ENCODE results near the gene FBXO21.
"Not testable (repeated sequence)": the region's sequence is repeated elsewhere in the genome, so short reads cannot be mapped to it uniquely, and the experiment has no call there.

Gene FBXO21

GRCh38 chr12:117207675-117208074, 17.4 kb upstream of the FBXO21 start:
- in situ Hi-C loops (cut with HindIII; ENCODE audit: low sequenced_read_pairs): no loop called here

DNA sequence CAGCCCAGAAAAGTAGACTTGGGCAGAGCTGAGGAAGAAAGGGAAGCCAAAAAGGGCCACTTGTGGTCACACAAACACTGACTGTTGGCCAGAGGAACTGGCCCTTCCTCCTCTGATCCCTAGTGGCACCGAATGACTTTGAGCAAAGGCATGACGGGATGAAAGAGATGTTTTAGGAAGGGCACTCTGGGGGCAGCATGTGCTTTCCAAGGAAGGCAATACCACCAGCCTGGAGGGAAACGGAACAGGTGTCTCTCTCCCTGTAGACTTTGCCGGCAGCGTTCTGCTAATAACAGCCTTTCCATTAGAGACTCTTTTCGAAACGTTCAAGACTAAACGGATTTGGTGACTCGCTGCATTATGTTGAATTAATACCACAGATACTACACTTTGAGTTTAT, 12.3 kb upstream of the FBXO21 start:
- in situ Hi-C loops (cut with HindIII; ENCODE audit: low sequenced_read_pairs): no loop called here

DNA sequence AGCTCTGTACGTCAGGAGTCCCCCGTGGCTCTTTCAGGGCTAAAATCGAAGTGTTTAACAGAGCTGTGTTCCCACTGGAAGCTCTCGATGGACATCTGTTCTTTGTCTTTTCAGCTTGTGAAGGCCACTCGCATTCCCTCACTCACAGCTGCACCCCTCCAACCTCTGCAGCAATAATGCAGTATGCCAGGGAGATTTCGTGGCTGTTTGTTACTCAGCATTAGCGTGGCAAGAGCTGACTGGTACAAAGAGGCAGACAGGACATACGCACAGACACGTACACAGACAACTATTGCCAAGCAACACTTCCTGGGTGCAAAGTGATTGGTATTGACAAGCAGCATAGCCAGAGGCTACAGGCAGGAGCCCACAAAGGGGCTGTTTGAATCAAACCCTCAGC, 11.8 kb upstream of the FBXO21 start:
- in situ Hi-C loops (cut with HindIII; ENCODE audit: low sequenced_read_pairs): no loop called here

- in situ Hi-C loops (cut with HindIII; ENCODE audit: low sequenced_read_pairs): not testable (repeated sequence)
Observed at GRCh38 chr12:117199956-117200744, 9.9 kb upstream of the FBXO21 start.

- in situ Hi-C loops (cut with HindIII; ENCODE audit: low sequenced_read_pairs): not testable (repeated sequence)
Observed at GRCh38 chr12:117196334-117196733, 6.1 kb upstream of the FBXO21 start.

- in situ Hi-C loops (cut with HindIII; ENCODE audit: low sequenced_read_pairs): not testable (repeated sequence)
Observed at GRCh38 chr12:117195027-117195426, 4.8 kb upstream of the FBXO21 start.

DNA sequence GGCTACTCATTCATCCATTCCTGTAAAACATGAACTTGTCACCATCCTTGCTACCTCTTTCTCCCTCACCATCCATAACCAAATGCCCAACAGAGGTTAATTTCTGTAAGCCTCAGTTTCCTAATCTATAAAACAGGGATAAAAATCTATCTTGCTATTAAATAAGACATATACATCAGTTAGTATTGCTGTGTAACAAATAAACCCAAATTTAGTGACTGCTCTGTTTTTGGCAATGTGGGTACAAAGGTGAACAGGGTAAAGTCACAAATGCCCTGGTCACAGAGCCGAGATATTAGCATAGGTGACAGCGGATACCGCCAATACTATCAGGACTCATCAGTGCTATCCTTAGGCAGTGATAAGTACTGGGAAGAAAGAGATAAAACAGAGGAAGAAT, 3.6 kb upstream of the FBXO21 start:
- in situ Hi-C loops (cut with HindIII; ENCODE audit: low sequenced_read_pairs): no loop called here

GRCh38 chr12:117192581-117192980, 2.3 kb upstream of the FBXO21 start:
- in situ Hi-C loops (cut with HindIII; ENCODE audit: low sequenced_read_pairs): not testable (repeated sequence)

DNA sequence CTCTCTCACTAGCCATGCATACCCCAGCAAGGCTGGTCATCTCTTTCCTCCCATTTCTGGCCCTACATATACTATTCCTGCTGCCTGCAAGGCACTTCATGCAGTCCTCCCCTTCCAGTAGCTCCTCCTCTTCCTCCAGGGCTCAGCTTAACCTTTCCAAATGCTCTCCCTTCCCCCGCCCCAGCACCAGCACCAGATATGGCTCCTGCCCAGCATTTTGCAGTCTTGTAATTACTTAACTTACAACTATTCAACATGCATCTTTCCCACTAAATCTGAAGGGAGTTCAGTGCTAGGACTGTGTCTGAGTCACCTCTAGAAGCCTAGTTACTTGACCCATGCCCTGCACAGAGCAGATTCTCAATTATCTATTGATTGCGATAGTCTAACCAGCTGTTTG, 1.8 kb upstream of the FBXO21 start:
- in situ Hi-C loops (cut with HindIII; ENCODE audit: low sequenced_read_pairs): no loop called here

DNA sequence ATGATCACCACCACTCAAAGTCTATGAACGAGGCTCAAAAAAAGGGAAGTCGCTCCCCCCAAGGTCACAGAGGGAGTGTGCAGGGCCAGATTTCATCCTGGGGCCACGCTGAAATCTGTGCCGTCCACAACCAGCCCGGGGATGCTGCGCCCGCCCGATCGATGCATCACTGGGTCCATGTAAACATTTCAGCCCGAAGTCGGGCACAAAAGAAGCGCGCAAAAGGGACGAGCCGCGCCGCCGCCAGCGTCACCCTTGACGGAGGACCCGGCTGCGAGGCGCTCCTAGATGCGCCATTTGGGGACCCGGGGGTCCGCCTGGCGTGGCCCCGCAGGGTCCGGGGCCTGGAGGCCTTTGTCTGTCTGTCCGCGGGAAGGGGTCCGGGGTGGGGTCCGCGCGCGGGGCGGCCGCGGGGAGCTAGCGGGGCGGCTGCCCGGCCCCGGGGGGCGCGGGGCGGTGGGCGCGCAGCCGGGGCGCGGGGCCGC, 503 bp downstream of the FBXO21 start:
- in situ Hi-C loops (cut with HindIII; ENCODE audit: low sequenced_read_pairs): no loop called here

DNA sequence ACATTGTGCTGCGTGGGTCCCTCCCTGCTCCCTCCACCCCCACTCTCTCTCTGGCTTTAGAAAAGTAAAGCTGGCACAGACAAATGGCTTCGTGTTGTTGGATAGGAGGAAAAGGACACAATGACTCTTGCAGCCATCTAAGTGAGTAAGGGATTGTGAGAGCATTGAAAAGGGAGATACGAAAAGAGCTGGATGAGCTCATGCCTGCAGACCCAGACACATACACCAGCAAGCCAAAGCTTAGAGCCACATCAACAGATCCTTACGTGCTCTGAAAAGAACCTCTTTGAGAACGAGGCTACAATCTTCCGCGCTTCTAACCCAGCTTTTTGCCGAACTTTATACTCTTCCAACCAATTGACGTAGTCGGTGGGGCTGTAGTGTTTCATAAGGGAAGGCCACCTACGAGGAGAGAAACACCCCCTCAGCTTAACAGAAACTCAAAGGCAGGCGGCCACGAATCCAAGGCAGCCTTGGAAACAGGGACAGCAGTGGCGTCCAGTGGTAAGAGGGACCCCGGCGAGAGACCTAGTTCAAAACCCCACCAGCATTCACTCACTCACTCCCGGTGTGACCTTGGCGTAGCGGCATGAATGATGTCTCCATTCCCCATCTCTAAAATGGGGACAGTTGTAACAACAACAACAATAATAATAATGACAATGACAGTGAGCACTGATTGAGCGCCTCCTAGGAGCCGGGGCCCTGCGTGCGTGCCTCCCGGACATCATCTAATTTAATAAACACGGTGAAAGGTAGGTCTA, 1.1 kb downstream of the FBXO21 start:
- in situ Hi-C loops (cut with HindIII; ENCODE audit: low sequenced_read_pairs): no loop called here

DNA sequence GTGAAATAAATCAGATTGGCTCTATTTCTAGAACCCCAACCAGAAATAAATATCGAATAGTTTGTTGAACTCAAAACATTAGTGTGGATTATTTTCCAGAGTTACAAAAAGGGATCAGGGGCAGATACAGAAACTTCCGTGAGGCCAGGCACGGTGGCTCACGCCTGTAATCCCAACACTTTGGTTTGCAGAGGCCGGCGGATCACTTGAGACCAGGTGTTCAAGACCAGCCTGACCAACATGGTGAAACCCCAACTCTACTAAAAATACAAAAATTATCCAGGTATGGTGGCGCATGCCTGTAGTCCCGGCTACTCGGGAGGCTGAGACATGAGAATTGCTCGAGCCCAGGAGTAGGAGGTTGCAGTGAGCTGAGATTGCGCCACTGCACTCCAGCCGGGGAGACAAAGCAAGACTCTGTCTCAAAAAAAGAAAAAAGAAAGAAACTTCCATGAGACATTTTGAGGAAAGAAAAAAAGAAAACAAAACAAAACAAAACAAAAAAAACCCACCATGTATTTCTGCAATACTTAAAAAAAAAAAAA, 2.1 kb downstream of the FBXO21 start:
- in situ Hi-C loops (cut with HindIII; ENCODE audit: low sequenced_read_pairs): no loop called here

DNA sequence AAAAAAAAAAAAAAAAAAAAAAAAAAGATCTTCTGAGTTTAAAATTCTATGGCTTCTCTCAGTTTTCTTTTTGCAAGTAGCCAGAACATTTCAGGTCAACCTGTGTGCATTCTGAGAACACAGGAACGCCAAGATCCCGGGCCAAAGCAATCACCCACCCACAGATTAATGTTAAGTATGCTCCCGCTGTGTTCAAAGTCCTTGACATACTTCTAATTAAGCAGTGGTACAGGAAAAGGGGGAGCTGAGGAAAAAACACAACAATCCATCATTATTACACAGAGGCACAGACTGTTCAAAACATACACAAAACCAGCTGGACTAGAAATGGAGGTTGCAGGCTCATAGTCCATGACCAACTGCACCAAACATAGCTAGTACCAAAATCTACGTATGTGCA, 2.8 kb downstream of the FBXO21 start:
- in situ Hi-C loops (cut with HindIII; ENCODE audit: low sequenced_read_pairs): no loop called here

- in situ Hi-C loops (cut with HindIII; ENCODE audit: low sequenced_read_pairs): no loop called here
Observed at GRCh38 chr12:117182866-117183265, 7.4 kb downstream of the FBXO21 start.

DNA sequence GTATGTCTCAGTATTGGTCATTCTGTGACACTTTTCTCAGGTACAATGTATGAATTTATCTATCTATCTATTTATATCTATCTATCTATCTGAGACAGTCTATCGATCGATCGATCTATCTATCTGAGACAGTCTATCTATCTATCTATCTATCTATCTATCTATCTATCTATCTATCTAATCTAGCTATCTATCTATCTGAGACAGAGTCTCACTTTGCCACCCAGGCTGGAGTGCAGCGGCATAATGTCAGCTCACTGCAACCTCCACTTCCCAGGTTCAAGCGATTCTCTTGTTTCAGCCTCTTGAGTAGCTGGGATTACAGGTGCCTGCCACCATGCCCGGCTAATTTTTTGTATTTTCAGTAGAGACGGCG, 8.8 kb downstream of the FBXO21 start:
- in situ Hi-C loops (cut with HindIII; ENCODE audit: low sequenced_read_pairs): not testable (repeated sequence)

GRCh38 chr12:117180758-117181467, 9.4 kb downstream of the FBXO21 start:
- in situ Hi-C loops (cut with HindIII; ENCODE audit: low sequenced_read_pairs): no loop called here

DNA sequence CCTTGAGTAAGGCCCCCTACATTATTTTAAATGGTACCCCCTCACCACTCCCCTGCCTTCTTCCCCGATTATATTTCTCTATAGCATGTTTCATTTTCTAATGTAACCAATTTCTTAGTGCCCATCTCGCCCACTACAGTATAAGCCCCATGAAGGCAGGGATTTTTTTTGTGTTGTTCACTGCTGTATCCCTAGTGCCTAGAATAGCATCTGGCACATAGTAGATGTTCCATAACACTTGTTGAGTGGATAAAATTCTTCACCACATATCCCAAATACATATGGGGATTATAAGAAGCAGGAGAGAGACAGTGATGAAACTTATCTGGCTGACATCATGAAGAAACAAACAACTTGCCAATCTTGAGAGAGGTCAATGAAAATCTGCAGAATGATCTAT, 11.5 kb downstream of the FBXO21 start:
- in situ Hi-C loops (cut with HindIII; ENCODE audit: low sequenced_read_pairs): no loop called here

- in situ Hi-C loops (cut with HindIII; ENCODE audit: low sequenced_read_pairs): no loop called here
Observed at GRCh38 chr12:117178301-117178700, 12.0 kb downstream of the FBXO21 start.

GRCh38 chr12:117172168-117172567, 18.1 kb downstream of the FBXO21 start:
- in situ Hi-C loops (cut with HindIII; ENCODE audit: low sequenced_read_pairs): no loop called here

DNA sequence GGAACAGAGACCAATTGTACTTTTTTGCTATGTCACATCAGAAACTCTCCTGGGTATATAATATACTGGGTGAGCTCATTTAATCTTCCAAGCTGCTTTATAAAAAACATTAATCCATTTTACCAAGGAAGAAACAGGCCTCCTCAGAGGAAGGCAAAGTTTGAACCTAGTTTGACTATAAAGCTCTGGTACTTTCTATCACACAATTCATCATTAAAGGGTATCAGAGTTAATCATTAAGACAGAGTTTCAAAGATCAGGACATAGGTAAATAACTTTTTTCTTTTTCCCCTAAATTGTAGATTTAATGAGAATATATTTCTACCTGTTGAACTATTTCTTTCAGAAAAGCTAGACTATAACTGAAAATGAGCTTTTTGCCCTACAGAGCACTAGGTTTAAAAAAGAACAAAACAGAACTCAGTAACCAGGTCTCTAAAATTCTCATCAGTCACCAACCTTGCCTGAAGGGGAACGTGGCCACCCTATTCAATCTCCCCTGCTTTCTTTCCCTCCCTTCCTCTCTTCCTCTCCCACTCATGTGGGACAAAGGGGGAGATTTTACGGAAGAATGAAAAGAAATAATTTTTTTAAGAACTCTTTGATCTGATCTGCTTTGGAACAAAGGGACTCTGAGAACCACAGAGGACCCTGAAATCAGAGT, 18.6 kb downstream of the FBXO21 start:
- in situ Hi-C loops (cut with HindIII; ENCODE audit: low sequenced_read_pairs): no loop called here

GRCh38 chr12:117169548-117169947, 20.7 kb downstream of the FBXO21 start:
- in situ Hi-C loops (cut with HindIII; ENCODE audit: low sequenced_read_pairs): no loop called here
